Keratinocyte (primary cell): Measurements from ENCODE around the gene SOHLH2. TPM values are rescaled to one million over a fixed set of nuclear protein-coding genes. Genes with fewer than 3 reads are reported as not detected.

Experiments used
- DNase-seq: peaks from one replicate; pipeline ENCODE4 v3.0.0-alpha.2; 2011; ENCODE audit warnings: low read depth, missing footprints, low spot score
- FAIRE-seq: peaks from 2 replicates; lab custom pipeline; 2011; peaks lifted over from hg19 to GRCh38; lab: Jason Lieb, UNC
- H2AFZ ChIP-seq: 2 replicates; pipeline ENCODE4 v1.6.0; 2012; ENCODE audit warnings: low read length, control low read depth, inconsistent platforms; ENCODE audit not compliant: control insufficient read depth
- H3K27ac ChIP-seq: 2 replicates; pipeline ENCODE4 v1.5.1; 2011; ENCODE audit warnings: low read length; ENCODE audit not compliant: control insufficient read depth, insufficient read depth
- H3K27me3 ChIP-seq: 3 replicates; pipeline ENCODE4 v1.6.0; 2011; ENCODE audit warnings: low read length; ENCODE audit not compliant: control insufficient read depth, insufficient read depth; ENCODE audit errors: extremely low read depth
- H3K36me3 ChIP-seq, 2 experiments: 2 replicates in 1 of 2; 3 replicates in 1 of 2; pipeline ENCODE4 v1.5.1; 2011; ENCODE audit warnings: low read length in 2 of 2, mild to moderate bottlenecking in 1 of 2; ENCODE audit not compliant: control insufficient read depth in 2 of 2, insufficient read depth in 2 of 2; ENCODE audit errors: extremely low read depth in 1 of 2
- H3K4me1 ChIP-seq: 3 replicates; pipeline ENCODE4 v1.5.1; 2011; ENCODE audit warnings: low read length; ENCODE audit not compliant: control insufficient read depth, insufficient read depth; ENCODE audit errors: extremely low read depth
- H3K4me2 ChIP-seq: 3 replicates; pipeline ENCODE4 v1.6.0; 2011; ENCODE audit warnings: low read depth, low read length; ENCODE audit not compliant: control insufficient read depth, insufficient read depth; ENCODE audit errors: extremely low read depth
- H3K4me3 ChIP-seq, 3 experiments: fragments of 200-600 bp in 1 of 3; sonication (generic) in 1 of 3; 2 replicates in 2 of 3; 3 replicates in 1 of 3; pipeline ENCODE4 v1.5.1; 2011 to 2016; ENCODE audit warnings: low read length in 3 of 3, mild to moderate bottlenecking in 3 of 3, control low read depth in 2 of 3, inconsistent platforms in 1 of 3, low read depth in 1 of 3, mixed read lengths in 1 of 3, mixed run types in 1 of 3, moderate library complexity in 1 of 3; ENCODE audit not compliant: control insufficient read depth in 2 of 3, insufficient read depth in 2 of 3; ENCODE audit errors: extremely low read depth in 1 of 3
- H3K79me2 ChIP-seq: 2 replicates; pipeline ENCODE4 v1.6.0; 2012; ENCODE audit warnings: low read length; ENCODE audit not compliant: control insufficient read depth, insufficient read depth
- H3K9ac ChIP-seq: 3 replicates; pipeline ENCODE4 v1.6.0; 2011; ENCODE audit warnings: low read length; ENCODE audit not compliant: control insufficient read depth, insufficient read depth; ENCODE audit errors: extremely low read depth
- H3K9me1 ChIP-seq: 3 replicates; pipeline ENCODE4 v1.6.0; 2011; ENCODE audit warnings: low read length; ENCODE audit not compliant: control insufficient read depth, insufficient read depth; ENCODE audit errors: extremely low read depth
- H3K9me3 ChIP-seq: 2 replicates; pipeline ENCODE4 v1.5.1; 2012; ENCODE audit warnings: low read depth, low read length; ENCODE audit not compliant: control insufficient read depth
- H4K20me1 ChIP-seq: 3 replicates; pipeline ENCODE4 v1.6.0; 2011; ENCODE audit warnings: low read length; ENCODE audit not compliant: control insufficient read depth, insufficient read depth; ENCODE audit errors: extremely low read depth
- EZH2 ChIP-seq: IDR thresholded peaks from one replicate; pipeline ENCODE4 v1.6.1; 2012; ENCODE audit warnings: inconsistent platforms, mild to moderate bottlenecking, low read length, moderate library complexity
- dilution Hi-C: fragments of 300-500 bp; cut with MboI; formaldehyde crosslinking; loops from one replicate; pipeline ENCODE4 v1.7.0; 2020; ENCODE audit warnings: low sequenced_read_pairs; ENCODE audit not compliant: extremely low pct_ligation_motif_present
- polyA plus RNA-seq, 5 experiments: library from polyadenylated mRNA; depleted of rRNA in 3 of 5; stranded (reverse) in 3 of 5; stranded (forward) in 1 of 5; unstranded in 1 of 5; fragments of >200 nt; gene quantifications; 1 replicate in 1 of 5; 2 replicates in 3 of 5; 3 replicates in 1 of 5; pipeline versions ENCODE4 v1.2.1 to v1.2.3, GENCODE V29; 2011 to 2012; ENCODE audit warnings: missing spikeins in 2 of 5, low read depth in 1 of 5, low replicate concordance in 1 of 5
- TF ChIP-seq, protein P1 (sequence below), 3 experiments: IDR thresholded peaks in 1 of 3; conservative IDR thresholded peaks in 1 of 3; optimal IDR thresholded peaks in 1 of 3; 2 replicates in 2 of 3; 3 replicates in 1 of 3; pipeline versions ENCODE3 to v1.5.1; 2011; ENCODE audit warnings: low read length in 3 of 3, mild to moderate bottlenecking in 3 of 3, moderate library complexity in 2 of 3, control low read depth in 1 of 3, inconsistent platforms in 1 of 3; ENCODE audit not compliant: insufficient read depth in 2 of 3; ENCODE audit errors: extremely low read depth in 1 of 3

SOHLH2 gene
- polyA plus RNA-seq, 1 donor (not counting 4 experiments of a cell fraction or from before 2014, with no cell fraction given): not detected

DNA sequence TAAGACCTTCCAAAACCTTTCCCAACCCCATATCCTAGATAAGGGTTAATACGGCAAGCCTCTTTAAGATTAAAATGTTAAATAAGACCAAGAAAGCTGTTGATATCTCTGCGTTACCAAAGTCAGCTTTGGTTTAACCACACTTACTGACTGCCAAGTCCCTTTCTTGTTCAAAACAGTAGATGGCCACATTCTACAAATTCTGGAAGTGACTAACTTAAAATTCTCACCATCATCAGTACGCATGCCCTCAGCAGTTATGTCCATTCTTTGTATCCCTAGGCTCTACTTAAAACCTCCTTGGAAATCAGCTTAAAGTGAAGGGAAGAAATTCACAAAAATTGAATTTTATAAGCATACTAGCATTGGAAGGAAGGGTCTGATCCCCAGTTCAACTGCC is 23.6 kb downstream of the SOHLH2 start:
- no peaks in the 10 kb centered on the region for H3K9me1 ChIP-seq
- no peaks in the 10 kb centered on the region for H3K36me3 ChIP-seq
- no peak overlapping the region for H3K4me3 ChIP-seq
- H3K9ac ChIP-seq: no peak overlapping the region
- FAIRE-seq (no peak), DNase-seq (no peak)
- H3K9me3 ChIP-seq: no peaks in the 10 kb centered on the region
- H3K4me1 ChIP-seq: no peaks in the 10 kb centered on the region
- H3K27ac ChIP-seq: no peak overlapping the region
- no peaks in the 10 kb centered on the region for H3K79me2 ChIP-seq
- H3K27me3 ChIP-seq: no peaks in the 10 kb centered on the region
- no peak overlapping the region for H3K4me2 ChIP-seq
- no peak for TF ChIP-seq EZH2
- TF ChIP-seq, protein P1, sequence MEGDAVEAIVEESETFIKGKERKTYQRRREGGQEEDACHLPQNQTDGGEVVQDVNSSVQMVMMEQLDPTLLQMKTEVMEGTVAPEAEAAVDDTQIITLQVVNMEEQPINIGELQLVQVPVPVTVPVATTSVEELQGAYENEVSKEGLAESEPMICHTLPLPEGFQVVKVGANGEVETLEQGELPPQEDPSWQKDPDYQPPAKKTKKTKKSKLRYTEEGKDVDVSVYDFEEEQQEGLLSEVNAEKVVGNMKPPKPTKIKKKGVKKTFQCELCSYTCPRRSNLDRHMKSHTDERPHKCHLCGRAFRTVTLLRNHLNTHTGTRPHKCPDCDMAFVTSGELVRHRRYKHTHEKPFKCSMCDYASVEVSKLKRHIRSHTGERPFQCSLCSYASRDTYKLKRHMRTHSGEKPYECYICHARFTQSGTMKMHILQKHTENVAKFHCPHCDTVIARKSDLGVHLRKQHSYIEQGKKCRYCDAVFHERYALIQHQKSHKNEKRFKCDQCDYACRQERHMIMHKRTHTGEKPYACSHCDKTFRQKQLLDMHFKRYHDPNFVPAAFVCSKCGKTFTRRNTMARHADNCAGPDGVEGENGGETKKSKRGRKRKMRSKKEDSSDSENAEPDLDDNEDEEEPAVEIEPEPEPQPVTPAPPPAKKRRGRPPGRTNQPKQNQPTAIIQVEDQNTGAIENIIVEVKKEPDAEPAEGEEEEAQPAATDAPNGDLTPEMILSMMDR (optimal IDR thresholded peaks at IDR 0.05 in 1 of 3, IDR thresholded peaks at IDR 0.05 in 1 of 3, conservative IDR thresholded peaks at IDR 0.05 in 1 of 3; ENCODE audit: extremely low read depth in 1 of 3, insufficient read depth in 2 of 3, low read length in 3 of 3): no peak
- H2AFZ ChIP-seq: no peak overlapping the region
- dilution Hi-C loops: no loop called here
- no peaks in the 10 kb centered on the region for H4K20me1 ChIP-seq

GRCh38 chr13:36188441-36188840 is 25.9 kb downstream of the SOHLH2 start:
- Histone ChIP-seq H2AFZ (no peak overlapping the region), H3K27me3 (no peaks in the 10 kb centered on the region), H3K4me1 (no peaks in the 10 kb centered on the region), H3K4me2 (no peak overlapping the region), H3K9me1 (no peaks in the 10 kb centered on the region), H3K9ac (no peak overlapping the region), H3K4me3 (no peak overlapping the region), H3K79me2 (no peaks in the 10 kb centered on the region), H3K27ac (no peak overlapping the region), H3K9me3 (no peaks in the 10 kb centered on the region), H4K20me1 (no peaks in the 10 kb centered on the region), H3K36me3 (no peaks in the 10 kb centered on the region)
- dilution Hi-C loops: no loop called here
- FAIRE-seq: no peak
- DNase-seq: no peak
- TF ChIP-seq, protein P1 (optimal IDR thresholded peaks at IDR 0.05 in 1 of 3, IDR thresholded peaks at IDR 0.05 in 1 of 3, conservative IDR thresholded peaks at IDR 0.05 in 1 of 3; ENCODE audit: extremely low read depth in 1 of 3, insufficient read depth in 2 of 3, low read length in 3 of 3): no peak
- TF ChIP-seq EZH2: no peak
